Stomach (tissue), 9 donors: Measurements from ENCODE around the gene SAP30. TPM values are rescaled to one million over a fixed set of nuclear protein-coding genes. Genes with fewer than 3 reads are reported as not detected.
A peak's percentile ranks its signal among the peaks of the same experiment; 100 is the strongest.

ENCODE experiments used
- DNase-seq, 2 donors: peaks; one replicate each; pipeline versions ENCODE4 v3.0.0 to v3.0.0-alpha.2; 2013 to 2019
- H3K27ac ChIP-seq, 5 donors: fragments of 200-600 bp in 4 of 5; sonication (generic) in 4 of 5; one replicate each; pipeline ENCODE4 v1.5.1; 2013 to 2019; ENCODE audit warnings: mild to moderate bottlenecking in 1 of 5, moderate library complexity in 1 of 5
- H3K27me3 ChIP-seq, 3 donors: fragments of 200-600 bp; sonication (generic); one replicate each; pipeline ENCODE4 v1.5.1; 2017 to 2019; ENCODE audit warnings: mixed run types in 1 of 3
- H3K36me3 ChIP-seq, 4 donors: fragments of 200-600 bp; sonication (generic); 1 replicate in 3 of 4; 2 replicates in 1 of 4; pipeline ENCODE4 v1.5.1; 2016 to 2019
- H3K4me1 ChIP-seq, 4 donors: fragments of 200-600 bp; sonication (generic); one replicate each; pipeline ENCODE4 v1.5.1; 2016 to 2019
- H3K4me3 ChIP-seq, 4 donors: fragments of 200-600 bp; sonication (generic) in 3 of 4; one replicate each; pipeline ENCODE4 v1.5.1; 2016 to 2019; ENCODE audit warnings: mild to moderate bottlenecking in 1 of 4
- H3K9me3 ChIP-seq, 4 donors: fragments of 200-600 bp; sonication (generic); one replicate each; pipeline ENCODE4 v1.5.1; 2016 to 2019
- EP300 ChIP-seq: sonication (generic); formaldehyde crosslinking; IDR thresholded peaks from one replicate; pipeline ENCODE4 v1.6.1; 2017; ENCODE audit warnings: antibody characterized with exemption
- POLR2A ChIP-seq, 4 donors: fragments of 450-650 bp; IDR thresholded peaks; one replicate each; pipeline ENCODE4 v1.6.1; 2016; ENCODE audit warnings: antibody characterized with exemption in 4 of 4, control low read depth in 2 of 4, mild to moderate bottlenecking in 1 of 4, moderate library complexity in 1 of 4
- POLR2AphosphoS5 ChIP-seq, 3 donors: sonication (generic); formaldehyde crosslinking; IDR thresholded peaks; one replicate each; pipeline ENCODE4 v1.6.1; 2016; ENCODE audit warnings: antibody characterized with exemption in 3 of 3
- WGBS, 5 donors: extraction: QIAGEN DNeasy Blood & Tissue Kit in 3 of 5; methylation state at CpG; one replicate each; pipeline versions ENCODE4 v1.1.5 to v1.1.7; 2013 to 2018; 5-methylcytosine and 5-hydroxymethylcytosine counted together
- intact Hi-C: fragments of 100-400 bp; cut with DNase I; formaldehyde crosslinking; loops from one replicate; pipeline ENCODE4 v1.15.1; 2023; ENCODE audit warnings: low total_unique reads
- polyA plus RNA-seq, 3 donors: library from polyadenylated mRNA; stranded (reverse); fragments of 200-250 nt; gene quantifications; one replicate each; pipeline ENCODE4 v1.2.3, GENCODE V29; 2013
- total RNA-seq, 5 donors: library from RNA; depleted of rRNA; stranded (reverse); fragments of >200 nt; gene quantifications; one replicate each; pipeline versions ENCODE4 v1.1.0 to v1.2.3, GENCODE V29; 2014 to 2016
- TF ChIP-seq, protein P1 (sequence below), 7 experiments: fragments of 450-650 bp in 4 of 7; fragments of 200-600 bp in 3 of 7; sonication (generic) in 3 of 7; IDR thresholded peaks; one replicate each; pipeline ENCODE4 v1.5.1; 2016 to 2019; ENCODE audit warnings: antibody characterized with exemption in 7 of 7, control low read depth in 2 of 7, mild to moderate bottlenecking in 1 of 7
- donor health status: healthy with polysubstance abuse.
- donor health status: Bipolar disorder and iron deficiency.
- donor health status: healthy.

The SAP30 gene
- total and polyA plus RNA-seq, 8 donors = 3.1 to 24.0 (median 9.3) TPM

DNA sequence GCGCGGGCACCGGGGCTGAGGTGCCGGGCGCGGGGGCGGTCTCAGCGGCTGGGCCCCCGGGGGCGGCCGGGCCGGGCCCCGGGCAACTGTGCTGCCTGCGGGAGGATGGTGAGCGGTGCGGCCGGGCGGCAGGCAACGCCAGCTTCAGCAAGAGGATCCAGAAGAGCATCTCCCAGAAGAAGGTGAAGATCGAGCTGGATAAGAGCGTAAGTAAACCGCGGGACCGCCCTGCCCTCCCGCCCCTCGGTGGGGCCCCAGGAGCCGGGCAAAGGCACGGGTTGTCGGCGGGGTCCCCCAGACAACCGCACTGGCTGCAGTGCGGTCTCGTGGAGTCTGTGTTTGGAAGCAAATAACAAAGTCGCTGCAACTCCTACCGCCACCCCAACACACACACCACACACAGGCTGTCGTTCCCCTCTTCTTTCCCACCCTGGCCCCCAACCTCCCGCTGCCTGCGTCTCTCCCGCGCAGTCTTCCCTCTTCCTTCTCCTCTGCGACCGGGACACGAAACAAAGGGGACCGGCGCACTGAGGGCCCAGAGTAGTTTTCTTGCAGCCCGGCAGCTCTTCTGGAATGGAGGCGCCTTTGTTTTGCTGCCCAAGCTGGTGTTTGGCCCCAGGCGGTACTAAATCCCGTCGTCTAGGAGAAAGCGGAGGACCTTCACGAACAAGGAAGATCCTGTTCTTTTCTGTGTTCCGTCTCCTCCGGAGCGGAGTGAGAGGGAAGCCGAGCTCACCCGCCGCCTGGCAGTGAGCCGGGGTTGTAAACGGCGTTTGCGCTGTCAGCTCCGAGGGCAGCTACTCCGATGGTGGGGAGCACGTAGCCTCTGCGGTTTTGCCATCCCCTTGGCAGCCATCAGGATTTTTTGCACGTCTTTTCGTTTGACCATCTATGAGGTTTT, 788 bp downstream of the SAP30 start:
- TF ChIP-seq, protein P1, sequence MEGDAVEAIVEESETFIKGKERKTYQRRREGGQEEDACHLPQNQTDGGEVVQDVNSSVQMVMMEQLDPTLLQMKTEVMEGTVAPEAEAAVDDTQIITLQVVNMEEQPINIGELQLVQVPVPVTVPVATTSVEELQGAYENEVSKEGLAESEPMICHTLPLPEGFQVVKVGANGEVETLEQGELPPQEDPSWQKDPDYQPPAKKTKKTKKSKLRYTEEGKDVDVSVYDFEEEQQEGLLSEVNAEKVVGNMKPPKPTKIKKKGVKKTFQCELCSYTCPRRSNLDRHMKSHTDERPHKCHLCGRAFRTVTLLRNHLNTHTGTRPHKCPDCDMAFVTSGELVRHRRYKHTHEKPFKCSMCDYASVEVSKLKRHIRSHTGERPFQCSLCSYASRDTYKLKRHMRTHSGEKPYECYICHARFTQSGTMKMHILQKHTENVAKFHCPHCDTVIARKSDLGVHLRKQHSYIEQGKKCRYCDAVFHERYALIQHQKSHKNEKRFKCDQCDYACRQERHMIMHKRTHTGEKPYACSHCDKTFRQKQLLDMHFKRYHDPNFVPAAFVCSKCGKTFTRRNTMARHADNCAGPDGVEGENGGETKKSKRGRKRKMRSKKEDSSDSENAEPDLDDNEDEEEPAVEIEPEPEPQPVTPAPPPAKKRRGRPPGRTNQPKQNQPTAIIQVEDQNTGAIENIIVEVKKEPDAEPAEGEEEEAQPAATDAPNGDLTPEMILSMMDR (IDR thresholded peaks at IDR 0.05) = no peak
- peak in 2 of 3 donors; percentile 24 to 59 for TF ChIP-seq POLR2AphosphoS5 (IDR thresholded peaks at IDR 0.05)
- TF ChIP-seq EP300 = no peak
- no peak for TF ChIP-seq POLR2A (IDR thresholded peaks at IDR 0.05)
- H3K36me3 ChIP-seq = peaks cover 0 to 4% (median 0%) of the 10 kb centered on the region in 4 donors
- H3K27ac ChIP-seq = peak overlapping the region; percentile 95 to 97 (median 96)
- H3K4me1 ChIP-seq = peaks cover 4 to 53% (median 27%) of the 10 kb centered on the region in 4 donors
- H3K4me3 ChIP-seq = peak overlapping the region; percentile 86 to 98 (median 90)
- DNase-seq = peak; percentile 73 to 89
- H3K9me3 ChIP-seq = no peaks in the 10 kb centered on the region
- H3K27me3 ChIP-seq = no peaks in the 10 kb centered on the region
- 0% methylated on average over 25 to 68 of the region's 68 CpGs for WGBS, 5 donors
- intact Hi-C loops = no loop called here

GRCh38 chr4:173374588-173374987, 3.8 kb downstream of the SAP30 start:
- H3K36me3 ChIP-seq = peaks cover 0 to 7% (median 2%) of the 10 kb centered on the region in 4 donors
- no peak for TF ChIP-seq EP300
- no peak for TF ChIP-seq POLR2AphosphoS5 (IDR thresholded peaks at IDR 0.05)
- intact Hi-C loops = no loop called here
- H3K27me3 ChIP-seq = no peaks in the 10 kb centered on the region
- H3K4me3 ChIP-seq = no peak overlapping the region
- no peaks in the 10 kb centered on the region for H3K9me3 ChIP-seq
- DNase-seq = no peak
- peaks cover 0 to 27% (median 15%) of the 10 kb centered on the region in 4 donors for H3K4me1 ChIP-seq
- whole genome bisulfite sequencing, 5 donors = 84 to 98% (median 96%) methylated on average over 2 of the region's 2 CpGs
- H3K27ac ChIP-seq = no peak overlapping the region

DNA sequence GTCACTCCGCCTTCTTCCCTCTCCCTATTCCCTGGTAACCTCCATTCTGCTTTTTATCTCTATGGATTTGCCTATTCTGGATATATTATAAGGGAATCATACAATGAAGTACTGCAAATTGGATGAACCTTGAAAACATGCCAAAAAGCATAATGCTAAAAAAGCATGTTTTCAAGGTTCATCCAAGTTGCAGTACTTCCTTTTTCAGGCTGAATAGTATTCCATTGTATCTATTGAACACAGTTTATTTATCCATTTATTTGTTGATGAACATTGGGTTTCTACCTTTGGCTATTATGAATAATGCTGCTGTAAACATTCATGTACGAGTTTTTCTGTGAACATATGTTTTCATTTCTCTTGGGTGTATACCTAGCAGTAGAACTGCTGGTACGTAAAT, 9.2 kb downstream of the SAP30 start:
- Histone ChIP-seq H3K27ac (no peak overlapping the region), H3K27me3 (no peaks in the 10 kb centered on the region), H3K36me3 (peaks cover 0 to 12% (median 2%) of the 10 kb centered on the region in 4 donors), H3K4me3 (no peak overlapping the region), H3K9me3 (no peaks in the 10 kb centered on the region), H3K4me1 (peaks cover 0 to 9% (median 1%) of the 10 kb centered on the region in 4 donors)
- intact Hi-C loops = no loop called here
- no peak for TF ChIP-seq EP300
- TF ChIP-seq POLR2AphosphoS5 (IDR thresholded peaks at IDR 0.05) = no peak
- TF ChIP-seq, protein P1 (IDR thresholded peaks at IDR 0.05) = no peak
- TF ChIP-seq POLR2A (IDR thresholded peaks at IDR 0.05) = no peak
- DNase-seq = no peak
- 96 to 97% (median 96%) methylated on average over 3 of the region's 3 CpGs for WGBS, 5 donors

DNA sequence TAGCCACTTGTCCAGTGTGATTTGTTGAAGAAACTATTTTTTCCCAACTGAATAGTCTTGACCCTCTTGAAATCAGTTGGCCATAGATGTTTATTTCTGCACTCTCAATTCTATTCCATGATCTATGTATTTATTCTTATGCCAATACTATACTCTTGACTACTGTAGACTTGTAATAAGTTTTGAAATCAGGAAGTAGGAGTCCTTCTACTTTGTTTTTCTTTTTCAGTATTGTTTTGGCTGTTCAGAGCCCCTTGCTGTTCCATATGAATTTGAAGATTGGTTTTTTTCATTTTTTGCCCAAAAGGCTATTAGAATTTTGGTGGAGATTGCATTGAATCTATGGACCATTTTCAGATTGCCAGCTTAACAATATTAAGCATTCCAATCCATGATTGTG, 10.2 kb downstream of the SAP30 start:
- no peak overlapping the region for H3K4me3 ChIP-seq
- TF ChIP-seq EP300 (no peak), POLR2AphosphoS5 (IDR thresholded peaks at IDR 0.05) (no peak), POLR2A (IDR thresholded peaks at IDR 0.05) (no peak)
- TF ChIP-seq, protein P1 (IDR thresholded peaks at IDR 0.05) = no peak
- peaks cover 0 to 9% (median 0%) of the 10 kb centered on the region in 4 donors for H3K4me1 ChIP-seq
- H3K27ac ChIP-seq = no peak overlapping the region
- intact Hi-C loops = no loop called here
- DNase-seq = no peak
- peaks cover 0 to 13% (median 0%) of the 10 kb centered on the region in 4 donors for H3K36me3 ChIP-seq
- H3K27me3 ChIP-seq = no peaks in the 10 kb centered on the region
- no peaks in the 10 kb centered on the region for H3K9me3 ChIP-seq
